ENCODE results near the gene ACTG2.

GRCh38 chr2:73888388-73888787 is 4.4 kb upstream of the ACTG2 start:
- TF ChIP-seq CTCF (conservative IDR thresholded peaks at IDR 0.05) (no peak), ZFX (IDR thresholded peaks at IDR 0.05) (no peak)

All from C4-2B (cell line).